Renal cortex interstitium (tissue), 15 donors: Measurements from ENCODE around the gene NUB1. TPM values are rescaled to one million over a fixed set of nuclear protein-coding genes. Genes with fewer than 3 reads are reported as not detected.
"Not testable (repeated sequence)": the region's sequence is repeated elsewhere in the genome, so short reads cannot be mapped to it uniquely, and the experiment has no call there.

ENCODE experiments used
- DNase-seq, 11 donors: peaks; one replicate each; pipeline ENCODE4 v3.0.0-alpha.2; 2013; ENCODE audit warnings: low read depth in 9 of 11, low spot score in 4 of 11; ENCODE audit errors: extremely low read depth in 1 of 11
- long read RNA-seq, 16 experiments: transcript quantifications; one replicate each; lab custom pipeline, GENCODE V29; 2026
- polyA plus RNA-seq, 3 donors: library from polyadenylated mRNA; unstranded; fragments of 120-200 nt; gene quantifications; one replicate each; pipeline ENCODE4 v1.2.1, GENCODE V29; 2013; ENCODE audit not compliant: insufficient read length in 3 of 3

The NUB1 gene, protein sequence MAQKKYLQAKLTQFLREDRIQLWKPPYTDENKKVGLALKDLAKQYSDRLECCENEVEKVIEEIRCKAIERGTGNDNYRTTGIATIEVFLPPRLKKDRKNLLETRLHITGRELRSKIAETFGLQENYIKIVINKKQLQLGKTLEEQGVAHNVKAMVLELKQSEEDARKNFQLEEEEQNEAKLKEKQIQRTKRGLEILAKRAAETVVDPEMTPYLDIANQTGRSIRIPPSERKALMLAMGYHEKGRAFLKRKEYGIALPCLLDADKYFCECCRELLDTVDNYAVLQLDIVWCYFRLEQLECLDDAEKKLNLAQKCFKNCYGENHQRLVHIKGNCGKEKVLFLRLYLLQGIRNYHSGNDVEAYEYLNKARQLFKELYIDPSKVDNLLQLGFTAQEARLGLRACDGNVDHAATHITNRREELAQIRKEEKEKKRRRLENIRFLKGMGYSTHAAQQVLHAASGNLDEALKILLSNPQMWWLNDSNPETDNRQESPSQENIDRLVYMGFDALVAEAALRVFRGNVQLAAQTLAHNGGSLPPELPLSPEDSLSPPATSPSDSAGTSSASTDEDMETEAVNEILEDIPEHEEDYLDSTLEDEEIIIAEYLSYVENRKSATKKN
- polyA plus RNA-seq = 10 to 100 TPM; 76.5 to 94.3 (median 82.0) TPM
- long read RNA-seq, donor 1, partial matches to known transcripts = 0 of 2 reads
- long read RNA-seq, donor 1, other reads (novel, unspliced or antisense) = 0 of 2 reads
- long read RNA-seq, donor 2, partial matches to known transcripts = 5 of 7 reads
- long read RNA-seq, donor 2, other reads (novel, unspliced or antisense) = 0 of 7 reads
- long read RNA-seq, donor 3, partial matches to known transcripts = 0 of 4 reads
- long read RNA-seq, donor 3, other reads (novel, unspliced or antisense) = 0 of 4 reads
- long read RNA-seq, donor 4, partial matches to known transcripts = 6 of 11 reads
- long read RNA-seq, donor 4, other reads (novel, unspliced or antisense) = 0 of 11 reads
- long read RNA-seq, donor 5 = 0 reads
- long read RNA-seq, donor 6, partial matches to known transcripts = 6 of 8 reads
- long read RNA-seq, donor 6, other reads (novel, unspliced or antisense) = 0 of 8 reads
- long read RNA-seq, donor 7, partial matches to known transcripts = 13 of 18 reads
- long read RNA-seq, donor 7, other reads (novel, unspliced or antisense) = 0 of 18 reads
- long read RNA-seq, donor 8 = 0 reads
- long read RNA-seq, donor 9, partial matches to known transcripts = 0 of 6 reads
- long read RNA-seq, donor 9, other reads (novel, unspliced or antisense) = 0 of 6 reads
- long read RNA-seq, donor 10, partial matches to known transcripts = 7 of 12 reads
- long read RNA-seq, donor 10, other reads (novel, unspliced or antisense) = 0 of 12 reads
- long read RNA-seq, donor 11, partial matches to known transcripts = 17 of 24 reads
- long read RNA-seq, donor 11, other reads (novel, unspliced or antisense) = 5 of 24 reads
- long read RNA-seq, donor 12, partial matches to known transcripts = 0 of 2 reads
- long read RNA-seq, donor 12, other reads (novel, unspliced or antisense) = 0 of 2 reads
- long read RNA-seq, donor 13 = 0 reads
- long read RNA-seq, donor 14, transcript NUB1-201 (15 exons, 3,180 nt) = major isoform, 6 of 17 reads
- long read RNA-seq, donor 14, partial matches to known transcripts = 10 of 17 reads
- long read RNA-seq, donor 14, other reads (novel, unspliced or antisense) = 0 of 17 reads
- long read RNA-seq, donor 15, partial matches to known transcripts = 5 of 6 reads
- long read RNA-seq, donor 15, other reads (novel, unspliced or antisense) = 0 of 6 reads
- long read RNA-seq, donor 16, transcript NUB1-203 (9 exons, 1,703 nt) = major isoform, 8 of 111 reads
- long read RNA-seq, donor 16, transcript NUB1-201 (15 exons, 3,180 nt) = major isoform, 8 of 111 reads
- long read RNA-seq, donor 16, partial matches to known transcripts = 94 of 111 reads
- long read RNA-seq, donor 16, other reads (novel, unspliced or antisense) = 0 of 111 reads

DNA sequence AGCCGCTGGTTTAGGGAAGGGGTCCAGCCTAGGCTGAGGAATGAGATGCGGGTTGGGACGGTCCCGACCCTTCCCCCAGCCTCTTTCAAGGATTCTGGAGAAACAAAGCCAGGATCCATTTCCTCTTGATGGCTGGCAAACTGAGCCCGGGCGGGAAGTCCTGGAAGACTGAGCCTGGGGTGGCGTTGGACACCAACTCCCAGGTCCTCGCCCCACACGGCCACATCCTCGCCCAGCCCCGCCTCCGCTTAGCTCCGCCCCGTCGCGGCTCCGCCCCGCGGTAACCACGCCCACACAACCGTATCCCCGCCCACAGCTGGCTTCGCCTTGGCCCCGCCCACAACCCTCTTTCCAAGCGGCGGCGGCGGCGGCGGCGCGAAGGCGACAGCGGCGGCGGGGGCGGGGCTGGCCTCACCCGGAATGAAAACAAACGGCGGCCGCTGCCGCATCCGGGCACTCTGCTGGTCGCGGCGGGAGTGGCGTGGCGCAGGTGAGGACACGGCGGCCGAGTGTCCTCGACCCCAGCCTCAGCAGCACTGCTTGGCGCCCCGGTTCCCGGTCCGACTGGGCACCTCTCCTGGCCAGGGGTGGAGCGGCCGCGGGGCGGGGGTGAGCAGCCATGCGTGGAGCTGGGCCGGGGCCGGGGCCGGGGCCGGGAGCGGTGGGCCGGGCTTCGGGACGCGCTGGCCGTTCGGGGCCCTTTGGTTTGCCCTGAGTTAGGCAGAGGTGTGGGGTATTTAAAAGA is at the start of gene NUB1:
TSS of gene NUB1 (plus strand) at position 456 of the 745 bp plus-strand sequence. CDS start 3,538 bp downstream, outside the sequence.
- peak; percentile 41 to 85 (median 79) for DNase-seq

DNA sequence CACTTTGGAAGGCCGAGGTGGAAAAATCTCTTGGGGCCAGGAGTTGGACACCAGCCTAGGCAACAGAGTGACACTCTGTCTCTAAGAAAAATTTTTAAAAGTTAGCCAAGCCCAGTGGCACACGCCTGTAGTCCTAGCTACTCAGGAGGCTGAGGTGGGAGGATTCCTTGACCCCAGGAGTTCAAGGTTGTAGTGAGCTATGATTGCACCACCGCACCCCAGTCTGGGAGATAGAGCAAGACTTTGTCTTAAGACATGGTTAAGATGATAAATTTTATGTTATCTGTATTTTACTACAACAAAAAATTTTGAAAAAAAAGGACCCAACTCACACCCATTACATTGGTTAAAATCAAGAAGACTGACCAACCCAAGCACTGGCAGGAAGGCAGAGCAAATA is 48.8 kb upstream of the NUB1 start:
- no peak for DNase-seq

DNA sequence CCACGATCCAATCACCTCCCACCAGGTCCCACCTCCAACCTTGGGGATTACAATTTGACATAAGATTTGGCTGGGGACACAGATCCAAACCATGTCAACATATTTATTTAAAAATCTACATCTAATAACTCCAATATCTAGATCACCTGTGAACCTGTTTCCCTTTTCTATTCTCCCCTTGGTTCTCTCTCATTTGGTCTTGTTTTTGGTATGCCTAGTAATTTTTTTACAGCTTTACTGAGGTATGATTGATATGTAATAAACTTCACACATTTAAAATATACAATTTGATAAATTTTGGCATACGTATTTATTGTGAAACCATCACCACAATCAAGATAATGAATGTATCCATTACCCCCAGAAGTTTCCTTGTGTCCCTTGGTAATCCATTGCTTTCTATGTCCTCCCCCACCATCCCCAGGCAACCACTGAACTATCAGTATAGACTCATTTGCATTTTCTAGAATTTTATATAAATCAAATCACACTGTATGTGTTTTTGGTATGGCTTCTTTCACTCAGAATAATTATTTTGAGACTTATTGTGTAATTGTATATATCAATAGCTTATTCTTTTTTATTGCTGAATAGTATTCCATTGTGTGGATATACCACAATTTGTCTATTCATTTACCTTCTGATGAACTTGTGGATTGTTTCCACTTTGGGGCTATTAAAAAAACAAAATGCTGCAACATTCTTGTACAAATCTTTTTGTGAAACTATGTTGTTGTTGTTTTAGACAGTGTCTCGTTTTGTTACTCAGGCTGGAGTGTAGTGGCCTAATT is 45.2 kb upstream of the NUB1 start:
- no peak for DNase-seq

GRCh38 chr7:151298765-151299164 is 42.8 kb upstream of the NUB1 start:
- no peak for DNase-seq

GRCh38 chr7:151299530-151299929 is 42.1 kb upstream of the NUB1 start:
- DNase-seq = no peak

DNA sequence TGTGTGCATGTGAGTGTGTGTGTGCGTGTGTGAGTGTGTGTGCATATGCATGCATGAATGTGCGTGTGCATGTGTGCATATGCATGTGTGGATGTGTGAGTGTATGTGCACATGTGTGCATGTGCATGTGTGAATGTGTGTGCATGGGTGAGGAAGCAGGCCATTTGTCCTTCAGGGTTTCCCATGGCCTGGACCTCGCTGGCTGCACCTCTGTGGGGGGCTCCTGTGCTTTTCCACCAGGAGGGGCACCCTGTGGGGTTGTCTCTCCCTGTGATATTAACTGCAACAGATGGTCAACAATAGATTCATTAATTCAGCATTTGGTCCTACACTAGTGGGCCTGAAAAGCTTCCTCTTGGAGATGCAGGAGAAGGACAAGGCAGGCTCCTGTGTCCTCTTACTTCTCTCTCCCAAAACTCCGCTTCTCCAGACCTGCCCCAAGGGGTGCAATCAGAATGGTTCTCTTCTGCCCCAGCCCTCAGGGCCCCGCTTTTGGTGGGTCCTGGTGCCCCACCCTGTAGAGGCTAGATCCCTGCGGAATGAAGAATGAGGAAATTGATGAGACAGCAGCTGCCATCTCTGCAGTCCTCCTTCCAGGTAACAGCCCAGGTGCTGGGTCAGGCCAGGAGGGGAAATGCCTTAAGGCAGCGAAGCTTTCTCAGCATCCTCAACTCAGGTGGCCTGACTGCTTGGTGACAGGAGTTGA is 41.5 kb upstream of the NUB1 start:
- no peak for DNase-seq

GRCh38 chr7:151301471-151302462 is 39.8 kb upstream of the NUB1 start:
- DNase-seq = no peak

DNA sequence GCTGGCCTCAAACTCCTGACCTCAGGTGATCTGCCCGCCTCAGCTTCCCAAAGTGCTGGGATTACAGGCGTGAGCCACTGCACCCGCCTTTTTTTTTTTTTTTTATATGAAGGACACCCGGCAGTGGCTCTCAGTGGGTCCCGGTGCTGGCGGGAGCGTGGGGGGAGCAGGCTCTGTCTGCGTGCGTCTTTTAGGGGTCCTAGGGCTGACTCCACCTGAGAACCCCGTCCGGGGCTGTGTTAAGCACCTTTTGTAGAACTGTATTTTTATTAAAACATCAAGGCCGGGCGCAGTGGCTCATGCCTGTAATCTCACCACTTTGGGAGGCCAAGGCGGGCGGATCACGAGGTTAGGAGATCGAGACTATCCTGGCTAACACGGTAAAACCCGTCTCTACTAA is 37.4 kb upstream of the NUB1 start:
- DNase-seq = not testable (repeated sequence)

- peak in 10 of 11 donors; percentile 22 to 59 (median 40) for DNase-seq
Observed at GRCh38 chr7:151304856-151305255, 36.8 kb upstream of the NUB1 start.

- no peak for DNase-seq
Observed at GRCh38 chr7:151306374-151306773, 35.2 kb upstream of the NUB1 start.

DNA sequence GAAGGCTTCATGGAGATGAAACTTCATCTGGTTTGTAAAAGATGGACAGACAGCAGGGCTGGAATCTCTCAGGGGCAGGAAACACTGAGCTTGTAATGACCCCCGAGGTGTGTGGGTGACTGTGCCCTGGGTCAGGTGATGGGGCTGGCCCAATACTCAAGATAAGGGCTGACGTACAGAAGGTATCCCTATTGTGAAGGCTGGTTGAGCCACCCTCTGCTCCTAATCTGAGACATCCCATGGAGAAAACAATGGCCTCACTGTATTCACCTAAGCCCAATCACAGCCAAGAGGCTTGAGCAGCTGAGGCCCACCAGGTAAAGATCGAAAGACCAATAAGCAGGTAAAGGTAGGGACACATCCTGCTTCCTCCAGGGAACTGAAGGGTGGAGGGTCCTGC is 34.8 kb upstream of the NUB1 start:
- DNase-seq = no peak

- DNase-seq = no peak
Observed at GRCh38 chr7:151307536-151307935, 34.1 kb upstream of the NUB1 start.

GRCh38 chr7:151308256-151308655 is 33.4 kb upstream of the NUB1 start:
- no peak for DNase-seq

- no peak for DNase-seq
Observed at GRCh38 chr7:151308791-151309190, 32.8 kb upstream of the NUB1 start.

GRCh38 chr7:151309311-151309710 is 32.3 kb upstream of the NUB1 start:
- DNase-seq = no peak
